KMS-11 (cell line): ENCODE measurements around the gene DIPK1B.

ENCODE experiments used
- H2AFZ ChIP-seq: fragments of 200-600 bp; sonication (generic); 2 replicates; pipeline ENCODE4 v1.6.1; 2016; ENCODE audit warnings: antibody characterized with exemption, mixed run types, low read depth
- H3K27ac ChIP-seq: fragments of 200-600 bp; sonication (generic); 2 replicates; pipeline ENCODE4 v1.6.1; 2016; ENCODE audit warnings: mild to moderate bottlenecking, mixed run types
- H3K27me3 ChIP-seq: fragments of 200-600 bp; sonication (generic); 2 replicates; pipeline ENCODE4 v1.6.1; 2017; ENCODE audit warnings: mild to moderate bottlenecking, low read depth, mixed run types, moderate library complexity; ENCODE audit not compliant: insufficient read depth
- H3K36me3 ChIP-seq: fragments of 200-600 bp; sonication (generic); 2 replicates; pipeline ENCODE4 v1.6.1; 2017; ENCODE audit warnings: mild to moderate bottlenecking, mixed run types; ENCODE audit not compliant: insufficient read depth
- H3K4me1 ChIP-seq: fragments of 200-600 bp; sonication (generic); 2 replicates; pipeline ENCODE4 v1.6.1; 2016; ENCODE audit warnings: mild to moderate bottlenecking, low read depth, mixed run types; ENCODE audit not compliant: poor library complexity, severe bottlenecking
- H3K4me2 ChIP-seq: fragments of 200-600 bp; sonication (generic); 2 replicates; pipeline ENCODE4 v1.7.0; 2016; ENCODE audit warnings: mild to moderate bottlenecking, mixed run types
- H3K4me3 ChIP-seq: fragments of 200-600 bp; sonication (generic); IDR thresholded peaks from 2 replicates; pipeline ENCODE4 v1.6.1; 2017; ENCODE audit warnings: low read depth, low read length, mixed read lengths; ENCODE audit not compliant: insufficient read depth
- H3K79me2 ChIP-seq: fragments of 200-600 bp; sonication (generic); 2 replicates; pipeline ENCODE4 v1.6.1; 2016; ENCODE audit warnings: low read depth, mixed run types; ENCODE audit not compliant: insufficient read depth
- H3K9ac ChIP-seq: fragments of 200-600 bp; sonication (generic); 2 replicates; pipeline ENCODE4 v1.6.1; 2016; ENCODE audit warnings: mild to moderate bottlenecking, mixed run types
- H4K20me1 ChIP-seq: fragments of 200-600 bp; sonication (generic); 2 replicates; pipeline ENCODE4 v1.6.1; 2016; ENCODE audit warnings: mild to moderate bottlenecking, mixed run types; ENCODE audit not compliant: insufficient read depth
- TF ChIP-seq, protein P1 (sequence below): fragments of 200-600 bp; sonication (generic); conservative IDR thresholded peaks from 2 replicates; pipeline ENCODE4 v1.6.1; 2017; ENCODE audit warnings: low read depth, mild to moderate bottlenecking, antibody characterized with exemption, low read length, moderate library complexity, mixed read lengths

Gene DIPK1B

DNA sequence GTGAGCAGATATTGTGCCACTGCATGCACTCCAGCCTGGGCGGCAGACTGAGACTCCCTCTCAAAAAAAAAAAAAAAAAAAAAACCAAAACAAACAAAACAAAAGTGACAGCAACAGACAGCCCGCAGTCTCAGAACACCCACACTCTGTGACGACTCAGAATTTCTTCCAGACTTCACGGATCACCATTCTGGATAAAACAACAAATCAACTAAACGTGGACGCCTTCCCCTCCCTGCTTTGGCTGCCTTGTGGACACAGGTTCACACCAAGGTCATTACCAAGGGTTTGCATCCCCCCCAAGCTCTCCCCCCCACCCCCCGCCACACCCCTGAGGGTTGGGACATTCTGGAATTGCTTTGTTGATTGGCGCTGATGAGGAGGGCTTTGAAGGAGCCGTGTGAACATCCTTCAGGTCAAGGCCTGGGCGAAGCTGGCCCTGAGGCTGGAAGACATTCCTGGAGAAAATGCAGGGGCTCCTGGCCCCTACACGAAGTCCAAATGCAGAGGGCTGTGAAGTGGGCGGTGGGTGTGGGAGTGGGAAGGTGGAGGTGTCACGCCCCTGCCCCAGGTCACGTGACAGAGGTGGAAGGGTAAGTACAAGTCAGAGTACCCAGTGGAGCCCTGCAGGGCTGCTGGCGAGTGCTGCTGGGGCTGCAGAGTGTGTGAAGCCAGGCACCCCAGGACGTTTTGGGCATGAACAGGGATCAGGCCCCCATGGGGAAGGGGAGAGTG is 20.2 kb downstream of the DIPK1B start:
- Histone ChIP-seq H3K27me3 (peaks cover under 1% of the 10 kb centered on the region; the same call in 1 of the 2 replicates), H3K9ac (no peak overlapping the region), H3K79me2 (peaks cover 3% of the 10 kb centered on the region), H3K4me1 (peaks cover 8% of the 10 kb centered on the region), H2AFZ (no peak overlapping the region), H3K27ac (no peak overlapping the region), H3K36me3 (no peaks in the 10 kb centered on the region), H3K4me3 (no peak overlapping the region), H4K20me1 (0 out of 2 replicates have a peak, but pooled peaks cover under 1% of the 10 kb centered on the region), H3K4me2 (no peak overlapping the region)
- TF ChIP-seq, protein P1, sequence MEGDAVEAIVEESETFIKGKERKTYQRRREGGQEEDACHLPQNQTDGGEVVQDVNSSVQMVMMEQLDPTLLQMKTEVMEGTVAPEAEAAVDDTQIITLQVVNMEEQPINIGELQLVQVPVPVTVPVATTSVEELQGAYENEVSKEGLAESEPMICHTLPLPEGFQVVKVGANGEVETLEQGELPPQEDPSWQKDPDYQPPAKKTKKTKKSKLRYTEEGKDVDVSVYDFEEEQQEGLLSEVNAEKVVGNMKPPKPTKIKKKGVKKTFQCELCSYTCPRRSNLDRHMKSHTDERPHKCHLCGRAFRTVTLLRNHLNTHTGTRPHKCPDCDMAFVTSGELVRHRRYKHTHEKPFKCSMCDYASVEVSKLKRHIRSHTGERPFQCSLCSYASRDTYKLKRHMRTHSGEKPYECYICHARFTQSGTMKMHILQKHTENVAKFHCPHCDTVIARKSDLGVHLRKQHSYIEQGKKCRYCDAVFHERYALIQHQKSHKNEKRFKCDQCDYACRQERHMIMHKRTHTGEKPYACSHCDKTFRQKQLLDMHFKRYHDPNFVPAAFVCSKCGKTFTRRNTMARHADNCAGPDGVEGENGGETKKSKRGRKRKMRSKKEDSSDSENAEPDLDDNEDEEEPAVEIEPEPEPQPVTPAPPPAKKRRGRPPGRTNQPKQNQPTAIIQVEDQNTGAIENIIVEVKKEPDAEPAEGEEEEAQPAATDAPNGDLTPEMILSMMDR, result no peak

- H3K4me3 ChIP-seq, result no peak overlapping the region
- H3K9ac ChIP-seq, result no peak overlapping the region
- no peaks in the 10 kb centered on the region for H4K20me1 ChIP-seq
- H3K4me1 ChIP-seq, result peaks cover 6% of the 10 kb centered on the region
- no peak overlapping the region for H2AFZ ChIP-seq
- TF ChIP-seq, protein P1, result no peak
- no peak overlapping the region for H3K4me2 ChIP-seq
- H3K27me3 ChIP-seq, result peaks cover 11% of the 10 kb centered on the region
- no peaks in the 10 kb centered on the region for H3K36me3 ChIP-seq
- no peak overlapping the region for H3K27ac ChIP-seq
- no peaks in the 10 kb centered on the region for H3K79me2 ChIP-seq
Observed at GRCh38 chr9:136733611-136734010, 21.2 kb downstream of the DIPK1B start.

- Histone ChIP-seq H3K27ac (no peak overlapping the region), H3K9ac (no peak overlapping the region), H3K36me3 (no peaks in the 10 kb centered on the region), H2AFZ (no peak overlapping the region), H4K20me1 (no peaks in the 10 kb centered on the region), H3K4me1 (no peaks in the 10 kb centered on the region), H3K4me2 (no peak overlapping the region), H3K4me3 (no peak overlapping the region), H3K79me2 (no peaks in the 10 kb centered on the region), H3K27me3 (peaks cover 24% of the 10 kb centered on the region)
- TF ChIP-seq, protein P1, result no peak
Observed at GRCh38 chr9:136734837-136735496, 22.6 kb downstream of the DIPK1B start.

DNA sequence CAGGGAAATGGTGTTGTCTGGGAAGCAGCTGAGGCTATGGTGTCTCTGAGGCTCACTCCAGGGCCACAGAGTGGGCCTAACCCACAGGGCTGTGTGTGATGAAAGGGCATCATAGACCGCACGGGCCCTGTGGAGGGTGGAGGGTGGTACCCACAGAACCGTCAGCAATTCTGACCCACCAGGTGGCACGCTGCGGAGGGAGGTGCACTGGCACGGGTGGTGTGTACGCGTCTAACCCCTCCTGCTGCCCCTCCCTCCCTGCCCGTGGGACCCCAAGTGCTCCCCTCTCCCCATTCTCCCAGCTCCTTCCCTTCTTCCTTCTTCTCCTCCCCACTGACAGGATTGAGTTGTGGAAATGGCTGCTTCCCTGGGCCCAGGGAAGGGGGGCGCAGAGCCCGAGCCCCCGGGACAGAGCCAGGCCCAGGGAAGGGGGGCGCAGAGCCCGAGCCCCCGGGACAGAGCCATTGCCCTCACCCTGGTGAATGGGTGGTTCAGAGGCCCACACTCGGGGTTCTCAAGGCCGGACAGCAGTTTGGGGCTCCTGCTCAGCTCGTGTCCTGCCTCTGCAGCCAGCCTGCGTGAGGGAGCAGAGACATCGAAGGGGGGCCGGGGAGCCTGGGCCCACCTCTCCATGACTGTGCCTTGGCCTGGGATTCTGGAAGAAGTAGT is 23.6 kb downstream of the DIPK1B start:
- H3K4me3 ChIP-seq, result no peak overlapping the region
- no peaks in the 10 kb centered on the region for H3K36me3 ChIP-seq
- H2AFZ ChIP-seq, result no peak overlapping the region
- peaks cover under 1% of the 10 kb centered on the region for H3K4me1 ChIP-seq
- no peaks in the 10 kb centered on the region for H4K20me1 ChIP-seq
- no peak overlapping the region for H3K4me2 ChIP-seq
- no peak overlapping the region for H3K9ac ChIP-seq
- H3K79me2 ChIP-seq, result no peaks in the 10 kb centered on the region
- H3K27me3 ChIP-seq, result peaks cover 34% of the 10 kb centered on the region
- TF ChIP-seq, protein P1, result no peak
- H3K27ac ChIP-seq, result no peak overlapping the region
